Activated effector memory CD4-positive, alpha-beta T cell treated with anti-CD3 and anti-CD28 coated beads, Interleukin-2, amount 50 U/mL, for 16 hours (primary cell): ENCODE measurements around the gene MUC6.

Source experiments
- DNase-seq: peaks from one replicate; pipeline ENCODE4 v3.0.0-alpha.2; 2020

MUC6 gene

DNA sequence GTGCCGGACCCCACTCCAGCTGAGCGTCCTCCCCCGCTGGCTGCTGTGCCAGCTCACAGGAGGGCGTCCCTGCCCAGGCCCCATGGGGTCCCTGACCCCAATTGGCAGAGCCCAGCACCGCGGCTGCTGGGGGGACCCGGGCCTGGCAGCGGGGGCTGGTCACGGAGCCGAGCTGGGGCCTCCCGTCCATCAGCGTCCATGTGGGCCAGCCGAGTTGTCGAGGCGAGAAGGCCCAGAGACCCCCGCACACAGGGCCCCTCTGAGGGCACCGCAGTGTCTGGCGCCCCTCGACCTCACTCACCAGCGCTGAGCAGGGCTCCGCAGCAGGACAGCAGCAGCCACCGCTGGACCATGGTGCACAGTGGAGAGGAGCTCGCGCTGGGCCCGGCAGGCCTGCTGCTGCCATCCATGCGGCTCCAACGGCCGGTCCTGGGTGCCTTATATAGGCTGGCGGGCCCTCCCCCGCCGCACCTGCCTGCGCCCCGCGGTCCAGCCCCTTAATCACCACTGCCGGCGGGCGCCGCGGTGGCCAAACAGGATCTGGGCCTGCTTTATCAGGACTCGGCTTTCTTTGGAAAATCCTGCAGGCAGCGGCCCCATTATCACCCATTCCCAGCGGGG, at the start of gene MUC6:
TSS of gene MUC6 (minus strand) at position 416 of the 621 bp plus-strand sequence. CDS start at position 353, 63 bp downstream.
- DNase-seq = no peak

DNA sequence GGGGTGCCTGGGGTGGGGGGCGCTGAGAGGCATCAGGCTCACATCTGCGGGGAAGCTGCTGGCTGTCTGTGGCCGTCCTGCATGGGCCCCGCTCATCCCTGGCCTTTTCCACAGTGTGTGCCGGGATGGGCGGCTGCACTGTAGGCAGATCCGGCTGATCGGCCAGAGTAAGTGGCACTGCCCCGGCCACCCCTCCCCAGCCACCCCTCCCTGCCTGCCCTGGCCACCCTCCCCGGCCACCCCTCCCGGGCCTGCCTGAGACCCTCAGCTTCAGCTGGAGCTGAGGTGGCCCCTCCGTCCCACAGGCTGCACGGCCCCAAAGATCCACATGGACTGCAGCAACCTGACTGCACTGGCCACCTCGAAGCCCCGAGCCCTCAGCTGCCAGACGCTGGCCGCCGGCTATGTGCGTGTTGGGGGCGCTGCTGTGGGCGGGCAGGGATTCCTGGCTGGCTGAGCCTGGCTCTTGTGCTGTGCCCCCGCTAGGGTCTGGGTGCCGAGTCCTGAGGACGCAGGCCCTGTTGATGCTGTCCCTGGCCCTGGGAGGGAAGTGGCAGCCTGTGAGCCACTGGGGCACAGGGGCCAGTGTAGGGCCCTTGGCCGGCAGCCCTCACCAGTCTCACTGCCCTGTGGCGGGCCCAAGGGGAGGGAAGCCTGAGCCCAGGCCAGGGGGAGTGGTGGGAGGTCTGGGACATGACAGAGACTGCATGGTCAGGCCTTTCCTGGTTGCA, 49.1 kb upstream of the MUC6 start:
- peak; percentile 57 for DNase-seq

DNA sequence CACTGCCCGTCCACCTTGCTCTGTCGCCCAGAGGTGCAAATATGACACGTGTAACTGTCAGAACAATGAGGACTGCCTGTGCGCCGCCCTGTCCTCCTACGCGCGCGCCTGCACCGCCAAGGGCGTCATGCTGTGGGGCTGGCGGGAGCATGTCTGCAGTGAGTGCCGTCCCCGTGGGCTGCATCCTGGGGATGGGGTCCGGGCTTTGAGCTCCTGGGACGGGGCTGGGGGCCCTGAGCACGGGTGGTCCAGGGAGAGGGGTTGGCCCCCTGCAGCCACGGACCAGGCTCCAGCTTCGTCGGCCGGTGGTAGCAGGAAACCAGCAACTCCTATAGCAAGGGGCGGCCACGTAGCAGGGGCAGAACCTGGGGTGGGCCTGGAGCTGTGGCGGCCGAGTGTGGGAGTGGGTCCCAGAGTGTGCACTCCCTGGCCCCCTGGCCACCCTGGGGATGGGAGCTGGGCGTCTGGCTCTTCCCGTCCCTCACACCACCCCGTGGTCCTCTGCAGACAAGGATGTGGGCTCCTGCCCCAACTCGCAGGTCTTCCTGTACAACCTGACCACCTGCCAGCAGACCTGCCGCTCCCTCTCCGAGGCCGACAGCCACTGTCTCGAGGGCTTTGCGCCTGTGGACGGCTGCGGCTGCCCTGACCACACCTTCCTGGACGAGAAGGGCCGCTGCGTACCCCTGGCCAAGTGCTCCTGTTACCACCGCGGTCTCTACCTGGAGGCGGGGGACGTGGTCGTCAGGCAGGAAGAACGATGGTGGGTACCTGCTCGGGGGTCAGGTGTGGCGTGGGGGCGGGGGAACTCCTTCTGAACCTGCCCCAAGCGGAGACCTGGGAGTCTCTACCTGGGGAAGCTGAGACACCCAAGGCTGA, 48.3 kb upstream of the MUC6 start:
- peak; percentile 56 for DNase-seq

GRCh38 chr11:1083621-1084551, 47.4 kb upstream of the MUC6 start:
- DNase-seq = peak; percentile 49

GRCh38 chr11:1082728-1083620, 46.5 kb upstream of the MUC6 start:
- DNase-seq = no peak

DNA sequence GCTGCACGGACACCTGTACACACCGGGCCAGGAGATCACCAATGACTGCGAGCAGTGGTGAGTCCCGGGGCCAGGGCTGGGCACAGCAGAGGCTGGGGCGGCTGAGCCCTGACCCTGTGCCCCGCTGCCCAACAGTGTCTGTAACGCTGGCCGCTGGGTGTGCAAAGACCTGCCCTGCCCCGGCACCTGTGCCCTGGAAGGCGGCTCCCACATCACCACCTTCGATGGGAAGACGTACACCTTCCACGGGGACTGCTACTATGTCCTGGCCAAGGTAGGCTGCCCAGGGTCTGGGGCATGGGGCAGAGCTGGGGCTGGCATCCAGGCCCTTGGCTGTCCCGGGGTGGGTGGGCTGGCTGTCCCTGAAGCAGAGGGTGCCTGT, 45.8 kb upstream of the MUC6 start:
- DNase-seq = peak; percentile 53

- DNase-seq = peak; percentile 59
Observed at GRCh38 chr11:1081601-1082311, 45.2 kb upstream of the MUC6 start.

GRCh38 chr11:1078191-1078601, 41.7 kb upstream of the MUC6 start:
- peak; percentile 55 for DNase-seq

DNA sequence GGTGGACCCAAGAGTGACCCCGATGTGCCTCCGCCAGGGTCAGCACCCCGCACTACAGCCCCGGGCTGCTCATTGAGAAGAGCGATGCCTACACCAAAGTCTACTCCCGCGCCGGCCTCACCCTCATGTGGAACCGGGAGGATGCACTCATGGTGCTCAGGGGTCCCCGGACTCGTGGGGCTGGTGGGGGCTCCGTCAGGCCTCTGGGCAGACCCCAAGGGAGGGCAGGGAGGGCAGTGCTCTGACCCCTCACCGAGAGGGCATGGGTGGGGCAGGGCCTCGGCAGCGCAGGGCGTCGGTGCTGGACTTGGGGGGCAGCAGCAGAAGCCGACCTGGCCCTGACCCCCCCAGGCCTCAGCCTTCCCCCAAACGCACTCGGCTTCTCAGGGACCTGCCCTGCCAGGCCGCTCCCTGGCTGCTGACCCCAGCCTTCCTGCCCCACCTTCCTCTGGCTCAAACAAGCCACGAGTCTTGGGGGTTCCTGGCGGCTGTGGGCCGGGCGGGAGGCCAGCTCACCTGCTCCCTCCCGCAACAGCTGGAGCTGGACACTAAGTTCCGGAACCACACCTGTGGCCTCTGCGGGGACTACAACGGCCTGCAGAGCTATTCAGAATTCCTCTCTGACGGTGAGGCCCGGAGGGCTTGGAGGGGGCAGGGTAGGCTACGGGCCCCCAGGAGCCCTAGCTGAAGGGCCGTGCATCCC, 41.0 kb upstream of the MUC6 start:
- peak; percentile 59 for DNase-seq

DNA sequence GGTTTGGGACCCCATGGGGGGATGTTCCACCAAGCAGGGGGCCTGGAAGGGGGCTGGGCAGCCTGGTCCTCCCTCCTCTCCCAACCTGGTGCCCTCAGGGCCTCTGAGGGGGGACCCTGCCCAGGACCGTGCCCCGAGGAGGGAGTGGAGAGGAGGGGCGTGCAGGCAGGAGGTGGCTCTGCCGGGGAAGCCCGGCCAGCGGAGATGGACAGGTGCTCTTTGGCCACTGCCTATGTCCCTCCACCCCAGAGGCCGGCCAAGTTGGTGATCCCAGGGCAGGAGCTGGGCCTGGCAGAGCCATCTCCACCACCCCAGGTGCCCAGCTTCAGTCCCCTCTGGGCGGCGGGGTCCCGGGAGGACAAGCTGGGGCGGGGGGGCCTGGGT, 40.5 kb upstream of the MUC6 start:
- peak; percentile 48 for DNase-seq

DNA sequence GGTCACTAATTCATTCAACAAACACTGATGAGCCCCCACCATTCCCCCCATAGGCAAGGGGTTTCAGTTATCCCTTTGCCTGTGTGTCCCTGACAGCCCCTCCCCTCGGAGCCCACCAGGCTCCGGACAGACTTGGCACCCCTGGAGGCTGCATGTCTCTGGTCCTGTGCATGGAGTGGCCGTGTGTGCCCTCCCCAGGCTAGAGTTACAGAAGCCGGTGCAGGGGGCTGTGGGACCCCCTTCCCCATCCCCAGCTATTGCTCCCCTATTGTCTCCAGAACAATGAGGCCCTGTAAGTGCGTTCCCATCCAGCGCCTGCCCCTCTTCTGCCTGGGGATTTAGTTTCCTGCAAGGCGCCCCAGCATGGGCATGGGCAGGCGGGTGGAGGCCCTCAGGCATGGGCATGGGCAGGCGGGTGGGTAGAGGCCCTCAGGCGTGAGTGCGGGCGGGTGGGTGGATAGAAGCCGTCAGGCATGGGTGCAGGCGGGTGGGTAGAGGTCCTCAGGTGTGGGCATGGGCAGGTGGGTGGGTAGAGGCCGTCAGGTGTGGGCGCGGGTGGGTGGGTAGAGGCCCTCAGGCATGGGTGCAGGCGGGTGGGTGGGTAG, 39.6 kb upstream of the MUC6 start:
- DNase-seq = no peak

GRCh38 chr11:1075341-1075911, 38.9 kb upstream of the MUC6 start:
- peak; percentile 51 for DNase-seq

GRCh38 chr11:1074244-1075221, 38.0 kb upstream of the MUC6 start, which contains the start of gene MUC2:
MUC2 (plus strand) TSS chr11:1074874.
- DNase-seq = peak; percentile 57

- DNase-seq = peak; percentile 50
Observed at GRCh38 chr11:1073851-1074243, 37.3 kb upstream of the MUC6 start.

DNA sequence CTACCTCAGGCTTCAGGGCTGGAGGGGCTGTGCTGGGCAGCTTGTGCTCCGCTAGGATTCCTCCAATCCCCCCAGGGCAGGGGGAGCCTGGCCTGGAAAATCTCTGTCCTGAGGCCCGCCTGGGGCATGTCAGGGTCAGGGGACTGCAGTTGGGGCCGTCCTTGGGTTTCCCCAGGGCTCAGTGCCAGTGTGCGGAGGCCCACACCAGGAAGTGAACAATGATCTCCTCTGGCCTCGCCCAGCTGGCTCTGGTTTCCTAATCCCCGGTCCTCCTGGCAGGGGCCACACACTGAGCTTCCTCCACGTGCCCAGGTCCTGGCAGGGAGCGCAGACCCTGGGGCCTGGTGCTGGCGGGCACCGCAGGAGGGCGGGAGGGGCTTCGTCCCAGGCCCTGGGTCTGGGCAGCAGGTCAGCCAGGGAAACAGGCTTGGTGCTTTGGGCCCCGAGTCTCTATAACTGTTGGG, 36.8 kb upstream of the MUC6 start:
- DNase-seq = peak; percentile 60

DNA sequence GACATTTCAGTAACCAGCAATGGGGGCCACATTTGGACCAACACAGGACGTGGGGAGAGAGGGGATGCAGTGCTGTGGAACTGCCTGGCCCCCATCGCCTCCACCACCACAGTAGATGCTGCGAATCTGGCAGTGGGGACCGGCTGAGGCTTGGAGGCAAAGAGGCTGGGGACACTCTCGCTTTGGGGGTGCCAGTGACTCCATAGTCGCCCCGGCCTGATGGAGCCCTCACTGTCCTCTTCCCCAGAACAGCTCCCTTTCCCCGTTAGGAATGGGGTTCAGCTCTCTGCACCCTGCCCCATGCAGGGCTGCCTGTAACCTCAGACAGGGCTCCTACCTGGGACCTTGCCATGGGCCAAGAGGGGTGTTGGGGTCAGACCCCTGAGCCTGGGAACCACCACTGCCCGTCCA, 36.3 kb upstream of the MUC6 start:
- DNase-seq = no peak

GRCh38 chr11:1072116-1072820, 35.8 kb upstream of the MUC6 start:
- no peak for DNase-seq
